BE2C (cell line): Measurements from ENCODE around the gene NRL.

Source experiments
- DNase-seq: peaks from one replicate; pipeline ENCODE4 v3.0.0-alpha.2; 2020
- H3K27me3 ChIP-seq: fragments of 250-450 bp; sonication (Bioruptor Pico); 2 replicates; pipeline ENCODE4 v1.5.1; 2020; ENCODE audit warnings: mild to moderate bottlenecking
- H3K36me3 ChIP-seq: fragments of 250-450 bp; sonication (Bioruptor Pico); 2 replicates; pipeline ENCODE4 v1.5.1; 2020; ENCODE audit warnings: mild to moderate bottlenecking
- H3K4me1 ChIP-seq: fragments of 250-450 bp; sonication (Bioruptor Pico); 2 replicates; pipeline ENCODE4 v1.5.1; 2020
- H3K4me3 ChIP-seq: 2 replicates; pipeline ENCODE4 v1.5.1; 2011; ENCODE audit warnings: low read depth, low read length
- H3K9me3 ChIP-seq: fragments of 250-450 bp; sonication (Bioruptor Pico); 2 replicates; pipeline ENCODE4 v1.5.1; 2020
- CTCF ChIP-seq: IDR thresholded peaks from 2 replicates; pipeline ENCODE4 v1.5.1; 2012; ENCODE audit warnings: mild to moderate bottlenecking, low read depth, low read length

Gene NRL

GRCh38 chr14:24122416-24122815 lies 7.7 kb upstream of the NRL start:
- Histone ChIP-seq H3K4me1 (no peaks in the 10 kb centered on the region), H3K27me3 (no peaks in the 10 kb centered on the region), H3K4me3 (no peak overlapping the region), H3K36me3 (peaks cover 14% of the 10 kb centered on the region), H3K9me3 (no peaks in the 10 kb centered on the region)
- no peak for TF ChIP-seq CTCF
- no peak for DNase-seq

GRCh38 chr14:24121210-24121609 lies 6.5 kb upstream of the NRL start:
- Histone ChIP-seq H3K9me3 (no peaks in the 10 kb centered on the region), H3K4me1 (no peaks in the 10 kb centered on the region), H3K4me3 (no peak overlapping the region), H3K27me3 (no peaks in the 10 kb centered on the region), H3K36me3 (peaks cover 14% of the 10 kb centered on the region)
- TF ChIP-seq CTCF: no peak
- no peak for DNase-seq

- DNase-seq: no peak
- H3K9me3 ChIP-seq: no peaks in the 10 kb centered on the region
- H3K4me3 ChIP-seq: no peak overlapping the region
- TF ChIP-seq CTCF: no peak
- H3K4me1 ChIP-seq: no peaks in the 10 kb centered on the region; the same call in 1 of the 2 replicates
- H3K36me3 ChIP-seq: peaks cover 14% of the 10 kb centered on the region
- no peaks in the 10 kb centered on the region for H3K27me3 ChIP-seq
These were observed 4.9 kb upstream of the NRL start for GRCh38 chr14:24119691-24120090.

GRCh38 chr14:24117179-24117578 lies 2.4 kb upstream of the NRL start:
- Histone ChIP-seq H3K4me1 (no peaks in the 10 kb centered on the region; the same call in 1 of the 2 replicates), H3K36me3 (peaks cover 14% of the 10 kb centered on the region), H3K4me3 (no peak overlapping the region), H3K9me3 (no peaks in the 10 kb centered on the region), H3K27me3 (no peaks in the 10 kb centered on the region)
- no peak for DNase-seq
- no peak for TF ChIP-seq CTCF

GRCh38 chr14:24116128-24116814 lies 1.5 kb upstream of the NRL start:
- no peaks in the 10 kb centered on the region; the same call in 1 of the 2 replicates for H3K4me1 ChIP-seq
- DNase-seq: no peak
- H3K27me3 ChIP-seq: no peaks in the 10 kb centered on the region
- TF ChIP-seq CTCF: no peak
- H3K36me3 ChIP-seq: peaks cover 8% of the 10 kb centered on the region
- no peaks in the 10 kb centered on the region for H3K9me3 ChIP-seq
- H3K4me3 ChIP-seq: no peak overlapping the region

- Histone ChIP-seq H3K4me3 (peak overlapping the region; percentile 84), H3K27me3 (no peaks in the 10 kb centered on the region), H3K36me3 (peaks cover 6% of the 10 kb centered on the region), H3K9me3 (no peaks in the 10 kb centered on the region), H3K4me1 (no peaks in the 10 kb centered on the region; the same call in 1 of the 2 replicates)
- DNase-seq: no peak
- no peak for TF ChIP-seq CTCF
These were observed 826 bp upstream of the NRL start for GRCh38 chr14:24115422-24116127.
